H9 (cell line): ENCODE results near the gene COL4A1. TPM values are rescaled to one million over a fixed set of nuclear protein-coding genes. Genes with fewer than 3 reads are reported as not detected.

Experiments
- DNase-seq: peaks from one replicate; pipeline ENCODE4 v3.0.0-alpha.2; 2017
- H2AFZ ChIP-seq: one replicate; pipeline ENCODE4 v1.6.1; 2013; ENCODE audit warnings: mild to moderate bottlenecking, low read length, control low read depth, moderate library complexity
- H2AK5ac ChIP-seq: 2 replicates; pipeline ENCODE4 v1.6.1; 2013; ENCODE audit warnings: low read length, control low read depth, mixed read lengths; ENCODE audit not compliant: insufficient read length
- H2BK120ac ChIP-seq: one replicate; pipeline ENCODE4 v1.6.1; 2013; ENCODE audit warnings: low read depth, mild to moderate bottlenecking, low read length, control low read depth, inconsistent platforms; ENCODE audit not compliant: poor library complexity, severe bottlenecking
- H2BK12ac ChIP-seq: 2 replicates; pipeline ENCODE4 v1.6.1; 2013; ENCODE audit warnings: low read length, control low read depth, mixed read lengths, low read depth; ENCODE audit not compliant: insufficient read length
- H2BK15ac ChIP-seq: 2 replicates; pipeline ENCODE4 v1.6.1; 2013; ENCODE audit warnings: low read depth, low read length, control low read depth
- H2BK20ac ChIP-seq: one replicate; pipeline ENCODE4 v1.6.1; 2013; ENCODE audit warnings: low read depth, mild to moderate bottlenecking, low read length, control low read depth, inconsistent platforms; ENCODE audit not compliant: poor library complexity, severe bottlenecking
- H2BK5ac ChIP-seq: 2 replicates; pipeline ENCODE4 v1.6.1; 2013; ENCODE audit warnings: low read length, control low read depth, mixed read lengths; ENCODE audit not compliant: insufficient read length
- H3K14ac ChIP-seq: 2 replicates; pipeline ENCODE4 v1.6.1; 2013; ENCODE audit warnings: low read length, control low read depth; ENCODE audit not compliant: insufficient read depth
- H3K18ac ChIP-seq: 2 replicates; pipeline ENCODE4 v1.6.1; 2013; ENCODE audit warnings: low read depth, mild to moderate bottlenecking, mixed read lengths, low read length, control low read depth; ENCODE audit not compliant: insufficient read length
- H3K23ac ChIP-seq: 2 replicates; pipeline ENCODE4 v1.6.1; 2013; ENCODE audit warnings: low read length, control low read depth, mixed read lengths, low read depth; ENCODE audit not compliant: insufficient read length
- H3K23me2 ChIP-seq: 2 replicates; pipeline ENCODE4 v1.6.1; 2013; ENCODE audit warnings: low read depth, mild to moderate bottlenecking, mixed read lengths, low read length, control low read depth; ENCODE audit not compliant: insufficient read length, poor library complexity, severe bottlenecking
- H3K27ac ChIP-seq: 2 replicates; pipeline ENCODE4 v1.5.1; 2013; ENCODE audit warnings: low read length, control low read depth, mixed read lengths, low read depth; ENCODE audit not compliant: insufficient read length
- H3K27me3 ChIP-seq: 2 replicates; pipeline ENCODE4 v1.6.1; 2013; ENCODE audit warnings: low read length, control low read depth, inconsistent platforms; ENCODE audit not compliant: insufficient read depth
- H3K4ac ChIP-seq: 2 replicates; pipeline ENCODE4 v1.6.1; 2013; ENCODE audit warnings: low read depth, mild to moderate bottlenecking, control low read depth, inconsistent platforms, low read length, moderate library complexity
- H3K4me1 ChIP-seq: 2 replicates; pipeline ENCODE4 v1.6.1; 2013; ENCODE audit warnings: low read length, control low read depth, inconsistent platforms; ENCODE audit not compliant: insufficient read depth
- H3K4me2 ChIP-seq: 2 replicates; pipeline ENCODE4 v1.6.1; 2013; ENCODE audit warnings: low read length, control low read depth, mixed read lengths; ENCODE audit not compliant: insufficient read length, insufficient read depth
- H3K56ac ChIP-seq: 2 replicates; pipeline ENCODE4 v1.6.1; 2013; ENCODE audit warnings: low read depth, mild to moderate bottlenecking, mixed read lengths, low read length, control low read depth; ENCODE audit not compliant: insufficient read length
- H3K79me1 ChIP-seq: 2 replicates; pipeline ENCODE4 v1.6.1; 2013; ENCODE audit warnings: low read depth, mild to moderate bottlenecking, moderate library complexity, low read length, control low read depth, inconsistent platforms; ENCODE audit not compliant: insufficient read depth, poor library complexity, severe bottlenecking
- H3K79me2 ChIP-seq: 2 replicates; pipeline ENCODE4 v1.6.1; 2013; ENCODE audit warnings: low read length, control low read depth, inconsistent platforms; ENCODE audit not compliant: insufficient read depth
- H3K9ac ChIP-seq: 2 replicates; pipeline ENCODE4 v1.6.1; 2013; ENCODE audit warnings: low read length, control low read depth, mixed read lengths; ENCODE audit not compliant: insufficient read length; ENCODE audit errors: extremely low read depth
- H3K9me3 ChIP-seq: one replicate; pipeline ENCODE4 v1.6.1; 2013; ENCODE audit warnings: low read depth, low read length, inconsistent platforms; ENCODE audit not compliant: control insufficient read depth
- H3T11ph ChIP-seq: one replicate; pipeline ENCODE4 v1.6.1; 2013; ENCODE audit warnings: mild to moderate bottlenecking, low read length, control low read depth, inconsistent platforms
- H4K20me1 ChIP-seq: one replicate; pipeline ENCODE4 v1.6.1; 2013; ENCODE audit not compliant: control insufficient read depth, insufficient read length, insufficient read depth
- H4K5ac ChIP-seq: 2 replicates; pipeline ENCODE4 v1.6.1; 2013; ENCODE audit warnings: low read depth, mild to moderate bottlenecking, mixed read lengths, low read length, control low read depth; ENCODE audit not compliant: insufficient read length
- H4K8ac ChIP-seq: replicated peaks from 2 replicates; pipeline ENCODE4 v1.6.1; 2013; ENCODE audit warnings: low read length, control low read depth, mixed read lengths, low read depth; ENCODE audit not compliant: insufficient read length
- H4K91ac ChIP-seq: 2 replicates; pipeline ENCODE4 v1.6.1; 2013; ENCODE audit warnings: low read depth, mild to moderate bottlenecking, moderate library complexity, mixed read lengths, low read length, control low read depth; ENCODE audit not compliant: insufficient read length
- H3K27ac Mint-ChIP-seq, 3 experiments: 2 replicates in 2 of 3; 3 replicates in 1 of 3; pipeline ENCODE4 v1.8.0; 2020 to 2021; ENCODE audit warnings: mixed read lengths in 3 of 3, mild to moderate bottlenecking in 1 of 3, moderate library complexity in 1 of 3
- H3K27me3 Mint-ChIP-seq: 2 replicates; pipeline ENCODE4 v1.8.0; 2021; ENCODE audit warnings: low read depth, mild to moderate bottlenecking, moderate library complexity, mixed read lengths
- H3K36me3 Mint-ChIP-seq, 3 experiments: 2 replicates in 2 of 3; 3 replicates in 1 of 3; pipeline ENCODE4 v1.8.0; 2020 to 2021; ENCODE audit warnings: low read depth in 3 of 3, mixed read lengths in 3 of 3; ENCODE audit not compliant: insufficient read depth in 1 of 3
- H3K4me1 Mint-ChIP-seq, 2 experiments: 2 replicates each; pipeline ENCODE4 v1.8.0; 2020; ENCODE audit warnings: mixed read lengths in 2 of 2
- H3K4me3 Mint-ChIP-seq, 2 experiments: 2 replicates in 1 of 2; 3 replicates in 1 of 2; pipeline ENCODE4 v1.8.0; 2020 to 2021; ENCODE audit warnings: mild to moderate bottlenecking in 2 of 2, mixed read lengths in 2 of 2, moderate library complexity in 1 of 2
- H3K9me3 Mint-ChIP-seq, 2 experiments: 2 replicates in 1 of 2; 3 replicates in 1 of 2; pipeline ENCODE4 v1.8.0; 2020; ENCODE audit warnings: mild to moderate bottlenecking in 2 of 2, mixed read lengths in 2 of 2, moderate library complexity in 1 of 2
- CTCF ChIP-seq: fragments of 200-600 bp; sonication (generic); conservative IDR thresholded peaks from 3 replicates; pipeline ENCODE4 v1.8.0; 2021; ENCODE audit warnings: antibody characterized with exemption, mild to moderate bottlenecking
- WGBS: extraction: QIAGEN DNeasy Blood & Tissue Kit; methylation state at CpG from one replicate; pipeline ENCODE4 v1.1.7; 2013; ENCODE audit warnings: missing lambda C conversion rate, low lambda C conversion rate, mixed read lengths; ENCODE audit not compliant: insufficient read length; ENCODE audit errors: extremely low coverage; 5-methylcytosine and 5-hydroxymethylcytosine counted together
- total RNA-seq: library from RNA; stranded (reverse); gene quantifications from 2 replicates; pipeline ENCODE4 v1.2.1, GENCODE V29; 2021

COL4A1 gene
- total RNA-seq, 1 experiment from 2014 or later, result 73.1 TPM

GRCh38 chr13:110217085-110217484, 89.9 kb downstream of the COL4A1 start:
- Histone ChIP-seq H2BK5ac (no peak overlapping the region), H3K79me2 (0 out of 2 replicates have a peak, but pooled peaks cover 2% of the 10 kb centered on the region), H3K14ac (no peak overlapping the region), H3K23me2 (no peaks in the 10 kb centered on the region), H2AFZ (no peak overlapping the region), H3K56ac (no peak overlapping the region), H2BK20ac (no peak overlapping the region), H3K79me1 (no peaks in the 10 kb centered on the region), H3K4me1 (no peaks in the 10 kb centered on the region; the same call in 1 of the 2 replicates), H3K27ac (no peak overlapping the region), H3K9ac (no peak overlapping the region), H2BK12ac (no peak overlapping the region), H3K4me2 (no peak overlapping the region), H3K4ac (no peak overlapping the region), H3K18ac (no peak overlapping the region), H3T11ph (no peak overlapping the region), H3K23ac (no peak overlapping the region), H4K5ac (no peak overlapping the region), H4K8ac (no peak overlapping the region), H4K20me1 (no peaks in the 10 kb centered on the region), H2BK120ac (no peak overlapping the region), H2AK5ac (no peak overlapping the region), H2BK15ac (no peak overlapping the region), H4K91ac (no peak overlapping the region), H3K9me3 (no peaks in the 10 kb centered on the region), H3K27me3 (no peaks in the 10 kb centered on the region)
- H3K9me3 Mint-ChIP-seq, result no peaks in the 10 kb centered on the region
- H3K4me3 Mint-ChIP-seq, result no peak overlapping the region
- H3K27me3 Mint-ChIP-seq, result no peaks in the 10 kb centered on the region
- no CpG with 5 or more reads among the region's 5 CpGs for WGBS
- H3K4me1 Mint-ChIP-seq, result peaks cover 0 to 16% of the 10 kb centered on the region in 2 experiments; a peak in 3 of 4 replicates
- TF ChIP-seq CTCF, result no peak
- H3K27ac Mint-ChIP-seq, result no peak overlapping the region
- H3K36me3 Mint-ChIP-seq, result peaks cover 0 to 2% (median 1%) of the 10 kb centered on the region in 3 experiments; a peak in 1 of 7 replicates
- no peak for DNase-seq
